HEK293 (cell line): ENCODE results near the gene TH.

Source experiments
- CTCF ChIA-PET: fragments of 350-600 bp; formaldehyde crosslinking; extraction: SDS; loops from one replicate; lab custom pipeline; 2021; ENCODE audit warnings: antibody characterized with exemption; lab: Yijun Ruan, JAX
- POLR2A ChIA-PET: fragments of 300-600 bp; formaldehyde crosslinking; extraction: SDS; loops from one replicate; lab custom pipeline; 2020; ENCODE audit warnings: antibody characterized with exemption, inconsistent platforms; lab: Yijun Ruan, JAX
- H3K27ac ChIP-seq: fragments of 200-500 bp; sonication (Bioruptor generic); 2 replicates; pipeline ENCODE4 v1.5.1; 2014; ENCODE audit warnings: low read depth, low read length, control low read depth, inconsistent platforms; ENCODE audit errors: extremely low read depth
- H3K36me3 ChIP-seq, 2 experiments: fragments of 200-500 bp in 1 of 2; sonication (Bioruptor generic) in 1 of 2; 1 replicate in 1 of 2; 2 replicates in 1 of 2; pipeline ENCODE4 v1.5.1; 2014 to 2017; ENCODE audit warnings: inconsistent platforms in 2 of 2, low read length in 2 of 2; ENCODE audit not compliant: control insufficient read depth in 2 of 2, insufficient read depth in 1 of 2
- H3K4me1 ChIP-seq: fragments of 200-500 bp; sonication (Bioruptor generic); 2 replicates; pipeline ENCODE4 v1.5.1; 2014; ENCODE audit warnings: mild to moderate bottlenecking, low read length, inconsistent platforms; ENCODE audit not compliant: control insufficient read depth, insufficient read depth
- H3K4me3 ChIP-seq: 2 replicates; pipeline ENCODE4 v1.5.1; 2011; ENCODE audit warnings: low read depth, mild to moderate bottlenecking, control low read depth, low read length, moderate library complexity
- H3K9me3 ChIP-seq: fragments of 200-500 bp; sonication (Bioruptor generic); 2 replicates; pipeline ENCODE4 v1.5.1; 2014; ENCODE audit warnings: low read depth, low read length, inconsistent platforms; ENCODE audit not compliant: control insufficient read depth, insufficient read depth
- ATF2 ChIP-seq: fragments of 450-650 bp; formaldehyde crosslinking; IDR thresholded peaks from 2 replicates; pipeline ENCODE4 v1.5.1; 2016; ENCODE audit warnings: missing biosample characterization, missing genetic modification characterization, low read depth
- CTCF ChIP-seq: fragments of 450-650 bp; formaldehyde crosslinking; IDR thresholded peaks from 2 replicates; pipeline ENCODE4 v1.5.1; 2016; ENCODE audit warnings: missing biosample characterization, missing genetic modification characterization
- GLI2 ChIP-seq: fragments of 450-650 bp; formaldehyde crosslinking; IDR thresholded peaks from 2 replicates; pipeline ENCODE4; 2017; ENCODE audit warnings: missing biosample characterization, missing genetic modification characterization, low read depth, borderline replicate concordance
- TCF7L2 ChIP-seq: IDR thresholded peaks from 2 replicates; pipeline ENCODE4 v1.6.1; 2011; ENCODE audit warnings: low read depth, mild to moderate bottlenecking, inconsistent platforms, low read length, moderate library complexity, borderline replicate concordance
- ZBTB7A ChIP-seq: fragments of 450-650 bp; formaldehyde crosslinking; IDR thresholded peaks from 2 replicates; pipeline ENCODE4 v1.5.1; 2016; ENCODE audit warnings: low read depth, missing biosample characterization, missing genetic modification characterization
- ZBTB8A ChIP-seq: fragments of 450-650 bp; formaldehyde crosslinking; IDR thresholded peaks from 2 replicates; pipeline ENCODE4 v1.5.1; 2016; ENCODE audit warnings: missing biosample characterization, missing genetic modification characterization
- ZEB2 ChIP-seq: fragments of 450-650 bp; formaldehyde crosslinking; IDR thresholded peaks from 2 replicates; pipeline ENCODE4 v1.5.1; 2016; ENCODE audit warnings: missing biosample characterization, missing genetic modification characterization
- ZNF140 ChIP-seq: fragments of 450-650 bp; formaldehyde crosslinking; IDR thresholded peaks from 2 replicates; pipeline ENCODE4 v1.5.1; 2016; ENCODE audit warnings: missing biosample characterization, missing genetic modification characterization
- ZNF16 ChIP-seq: fragments of 450-650 bp; formaldehyde crosslinking; IDR thresholded peaks from 2 replicates; pipeline ENCODE4 v1.5.1; 2016; ENCODE audit warnings: low read depth, missing biosample characterization, missing genetic modification characterization
- ZNF37A ChIP-seq: fragments of 450-650 bp; IDR thresholded peaks from 2 replicates; pipeline ENCODE4 v1.5.1; 2018; ENCODE audit warnings: missing biosample characterization, missing genetic modification characterization
- ZNF398 ChIP-seq: fragments of 450-650 bp; formaldehyde crosslinking; IDR thresholded peaks from 2 replicates; pipeline ENCODE4 v1.5.1; 2017; ENCODE audit warnings: missing biosample characterization, missing genetic modification characterization
- ZNF416 ChIP-seq: fragments of 450-650 bp; formaldehyde crosslinking; IDR thresholded peaks from 2 replicates; pipeline ENCODE4 v1.5.1; 2016; ENCODE audit warnings: missing biosample characterization, missing genetic modification characterization
- ZNF513 ChIP-seq: fragments of 450-650 bp; IDR thresholded peaks from 2 replicates; pipeline ENCODE4 v1.5.1; 2018; ENCODE audit warnings: missing biosample characterization, missing genetic modification characterization
- ZNF548 ChIP-seq: fragments of 450-650 bp; formaldehyde crosslinking; IDR thresholded peaks from 2 replicates; pipeline ENCODE4 v1.5.1; 2016; ENCODE audit warnings: missing biosample characterization, missing genetic modification characterization
- ZNF629 ChIP-seq: fragments of 450-650 bp; formaldehyde crosslinking; IDR thresholded peaks from 2 replicates; pipeline ENCODE4 v1.5.1; 2017; ENCODE audit warnings: missing biosample characterization, missing genetic modification characterization
- ZNF664 ChIP-seq: fragments of 450-650 bp; formaldehyde crosslinking; IDR thresholded peaks from 2 replicates; pipeline ENCODE4 v1.5.1; 2016; ENCODE audit warnings: missing biosample characterization, missing genetic modification characterization
- ZNF843 ChIP-seq: fragments of 450-650 bp; formaldehyde crosslinking; IDR thresholded peaks from 2 replicates; pipeline ENCODE4 v1.5.1; 2016; ENCODE audit warnings: missing biosample characterization, missing genetic modification characterization

TH gene

GRCh38 chr11:2139621-2140337 lies 31.8 kb downstream of the TH start (continued):
- TF ChIP-seq ZNF398 = peak; percentile 31; the same call in 1 of the 2 replicates
- TF ChIP-seq ZNF16 (tag by site-specific recombination) = no peak
- TF ChIP-seq ZNF629 (tag by site-specific recombination) = no peak
- no peak for TF ChIP-seq TCF7L2
- no peak for TF ChIP-seq ZNF548 (tag by site-specific recombination)
- no peak for TF ChIP-seq ZNF140 (tag by site-specific recombination)
- TF ChIP-seq ZNF843 (tag by site-specific recombination) = no peak
- TF ChIP-seq ZBTB8A (tag by site-specific recombination) = 0 out of 2 replicates have a peak, but pooled peaks have one; percentile 15
- TF ChIP-seq ZNF664 = no peak
- TF ChIP-seq ZNF416 (tag by site-specific recombination) = no peak
- peak; percentile 70; the same call in 1 of the 2 replicates for TF ChIP-seq ZBTB7A (tag by site-specific recombination)
- TF ChIP-seq ATF2 = no peak
- TF ChIP-seq ZEB2 (tag by site-specific recombination) = no peak

- H3K36me3 ChIP-seq = no peaks in the 10 kb centered on the region
- CTCF ChIA-PET = interaction anchor here (0.6 to 1.0 kb wide), 2 partner anchors 12 to 257 kb away, joined by 3 read pairs; no protein-coding TSS in a partner anchor
- TF ChIP-seq CTCF (tag by site-specific recombination) = no peak
- TF ChIP-seq ZNF513 (tag by site-specific recombination) = peak; percentile 16; the same call in 1 of the 2 replicates
- no peak for TF ChIP-seq GLI2
- TF ChIP-seq ZNF37A (tag by site-specific recombination) = no peak
- TF ChIP-seq, all 188 proteins: peak for 1
- H3K9me3 ChIP-seq = no peaks in the 10 kb centered on the region
- POLR2A ChIA-PET = no interaction called here
- H3K4me3 ChIP-seq = peak within 1 kb of the TSS; percentile 11
- H3K27ac ChIP-seq = no peak within 1 kb of the TSS; the same call in 1 of the 2 replicates
- H3K4me1 ChIP-seq = no peaks in the 10 kb centered on the region
Observed at GRCh38 chr11:2139123-2139521, 32.5 kb downstream of the TH start, which contains the start of gene IGF2. TSS of gene IGF2 (minus strand) at chr11:2139389. CDS start at chr11:2135523, 3,866 bp downstream.
